ENCODE measurements around the gene PKMYT1.

- no peak for TF ChIP-seq EZH2phosphoT487 (IDR thresholded peaks at IDR 0.05; ENCODE audit: low read depth, severe bottlenecking, unreplicated experiment)
- TF ChIP-seq, protein P1, sequence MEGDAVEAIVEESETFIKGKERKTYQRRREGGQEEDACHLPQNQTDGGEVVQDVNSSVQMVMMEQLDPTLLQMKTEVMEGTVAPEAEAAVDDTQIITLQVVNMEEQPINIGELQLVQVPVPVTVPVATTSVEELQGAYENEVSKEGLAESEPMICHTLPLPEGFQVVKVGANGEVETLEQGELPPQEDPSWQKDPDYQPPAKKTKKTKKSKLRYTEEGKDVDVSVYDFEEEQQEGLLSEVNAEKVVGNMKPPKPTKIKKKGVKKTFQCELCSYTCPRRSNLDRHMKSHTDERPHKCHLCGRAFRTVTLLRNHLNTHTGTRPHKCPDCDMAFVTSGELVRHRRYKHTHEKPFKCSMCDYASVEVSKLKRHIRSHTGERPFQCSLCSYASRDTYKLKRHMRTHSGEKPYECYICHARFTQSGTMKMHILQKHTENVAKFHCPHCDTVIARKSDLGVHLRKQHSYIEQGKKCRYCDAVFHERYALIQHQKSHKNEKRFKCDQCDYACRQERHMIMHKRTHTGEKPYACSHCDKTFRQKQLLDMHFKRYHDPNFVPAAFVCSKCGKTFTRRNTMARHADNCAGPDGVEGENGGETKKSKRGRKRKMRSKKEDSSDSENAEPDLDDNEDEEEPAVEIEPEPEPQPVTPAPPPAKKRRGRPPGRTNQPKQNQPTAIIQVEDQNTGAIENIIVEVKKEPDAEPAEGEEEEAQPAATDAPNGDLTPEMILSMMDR (IDR thresholded peaks at IDR 0.05; ENCODE audit: poor library complexity), result no peak
These were observed 26.3 kb downstream of the PKMYT1 start for GRCh38 chr16:2953706-2954627.

All from hepatocyte (in vitro differentiated cells).